GM21367 (cell line): ENCODE data around the gene DDX39A.
"Not testable (repeated sequence)": the region's sequence is repeated elsewhere in the genome, so short reads cannot be mapped to it uniquely, and the experiment has no call there.

Source experiments
- ATAC-seq: cut with Tn5 transposase; IDR thresholded peaks from one replicate; pipeline ENCODE4 v1.9.1; 2021; ENCODE audit not compliant: unreplicated experiment

Gene DDX39A

DNA sequence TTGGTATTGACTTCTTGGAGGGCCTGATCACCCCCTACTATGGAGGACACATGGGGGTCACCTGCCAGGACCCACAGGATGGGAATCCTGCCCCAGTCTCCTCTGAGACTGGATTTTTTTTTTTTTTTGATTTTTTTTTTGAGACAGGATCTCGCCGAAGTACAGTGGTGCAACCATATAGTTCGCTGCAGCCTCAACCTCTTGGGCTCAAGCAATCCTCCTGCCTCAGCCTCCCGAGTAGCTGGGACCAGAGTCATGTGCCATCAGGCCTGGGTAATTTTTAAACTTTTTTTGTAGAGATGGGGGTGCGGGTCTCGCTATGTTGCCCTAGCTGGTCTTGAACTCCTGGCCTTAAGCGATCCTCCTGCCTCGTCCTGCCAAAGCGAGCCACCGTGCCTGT lies 52.1 kb downstream of the DDX39A start:
- ATAC-seq = no peak

DNA sequence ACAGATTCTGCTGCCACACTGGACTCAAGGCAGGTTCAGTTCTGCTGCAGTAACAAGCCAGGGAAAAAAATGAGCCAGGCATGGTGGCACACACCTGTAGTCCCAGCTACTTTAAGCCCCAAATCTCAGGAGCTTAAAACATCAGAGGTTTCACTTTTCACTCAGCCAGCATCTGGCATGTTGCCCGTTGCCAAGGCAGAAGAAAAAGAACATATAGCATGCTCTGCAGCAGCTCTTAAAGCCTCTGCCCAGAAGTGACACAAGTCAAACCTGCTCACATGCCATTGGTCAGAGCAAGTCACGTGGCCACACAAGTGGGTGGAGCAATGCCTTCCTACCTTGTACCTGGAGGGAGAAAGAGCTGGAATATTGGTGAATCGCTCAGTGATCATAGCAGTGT lies 52.6 kb downstream of the DDX39A start:
- ATAC-seq = no peak

GRCh38 chr19:14364098-14364443 lies 55.1 kb downstream of the DDX39A start:
- ATAC-seq = not testable (repeated sequence)

GRCh38 chr19:14363183-14364097 lies 55.7 kb downstream of the DDX39A start:
- no peak for ATAC-seq

GRCh38 chr19:14361824-14362223 lies 57.3 kb downstream of the DDX39A start:
- ATAC-seq = no peak
